Suprapubic skin (tissue), 4 donors: ENCODE data around the gene RFX7. TPM values are rescaled to one million over a fixed set of nuclear protein-coding genes. Genes with fewer than 3 reads are reported as not detected.
A peak's percentile ranks its signal among the peaks of the same experiment; 100 is the strongest.

Source experiments
- DNase-seq, 2 donors: peaks; one replicate each; pipeline ENCODE4 v3.0.0-alpha.2; 2019; ENCODE audit warnings: low spot score in 2 of 2
- H3K27ac ChIP-seq: fragments of 200-600 bp; sonication (generic); one replicate; pipeline ENCODE4 v1.5.1; 2019
- H3K27me3 ChIP-seq: fragments of 200-600 bp; sonication (generic); one replicate; pipeline ENCODE4 v1.5.1; 2019
- H3K36me3 ChIP-seq: fragments of 200-600 bp; sonication (generic); one replicate; pipeline ENCODE4 v1.5.1; 2019
- H3K4me1 ChIP-seq: fragments of 200-600 bp; sonication (generic); one replicate; pipeline ENCODE4 v1.5.1; 2019
- H3K4me3 ChIP-seq: fragments of 200-600 bp; sonication (generic); one replicate; pipeline ENCODE4 v1.5.1; 2019; ENCODE audit warnings: mild to moderate bottlenecking
- H3K9me3 ChIP-seq: fragments of 200-600 bp; sonication (generic); one replicate; pipeline ENCODE4 v1.5.1; 2019
- CTCF ChIP-seq, 2 donors: fragments of 200-600 bp in 1 of 2; fragments of 450-650 bp in 1 of 2; sonication (generic) in 1 of 2; IDR thresholded peaks; one replicate each; pipeline ENCODE4 v1.5.1; 2016 to 2019; ENCODE audit warnings: antibody characterized with exemption in 2 of 2, mild to moderate bottlenecking in 1 of 2, moderate library complexity in 1 of 2
- EP300 ChIP-seq: sonication (generic); formaldehyde crosslinking; IDR thresholded peaks from one replicate; pipeline ENCODE4 v1.6.1; 2017; ENCODE audit warnings: antibody characterized with exemption
- POLR2A ChIP-seq, 2 donors: fragments of 450-650 bp; IDR thresholded peaks; one replicate each; pipeline ENCODE4 v1.6.1; 2017; ENCODE audit warnings: antibody characterized with exemption in 2 of 2, mild to moderate bottlenecking in 2 of 2, moderate library complexity in 2 of 2
- POLR2AphosphoS5 ChIP-seq, 3 donors: sonication (generic); formaldehyde crosslinking; IDR thresholded peaks; one replicate each; pipeline ENCODE4 v1.6.1; 2017; ENCODE audit warnings: antibody characterized with exemption in 3 of 3
- WGBS: methylation state at CpG from one replicate; pipeline ENCODE4 v1.1.5; 2018; 5-methylcytosine and 5-hydroxymethylcytosine counted together
- total RNA-seq, 4 donors: library from RNA; depleted of rRNA; stranded (reverse); fragments of >200 nt; gene quantifications; one replicate each; pipeline ENCODE4 v1.1.0, GENCODE V29; 2016

RFX7 gene
- total RNA-seq, 4 donors from 2014 or later: 17.8 to 40.4 (median 22.2) TPM

- Histone ChIP-seq H3K4me3 (no peak overlapping the region), H3K4me1 (no peaks in the 10 kb centered on the region), H3K27ac (no peak overlapping the region), H3K36me3 (peaks cover 4% of the 10 kb centered on the region), H3K9me3 (no peaks in the 10 kb centered on the region), H3K27me3 (no peaks in the 10 kb centered on the region)
- TF ChIP-seq CTCF (IDR thresholded peaks at IDR 0.05): no peak
- TF ChIP-seq POLR2AphosphoS5 (IDR thresholded peaks at IDR 0.05): no peak
- TF ChIP-seq EP300: no peak
- TF ChIP-seq POLR2A (IDR thresholded peaks at IDR 0.05): no peak
- no peak for DNase-seq
- WGBS: 96% methylated on average over 4 of the region's 4 CpGs
Observed at GRCh38 chr15:56176996-56177395, 66.7 kb downstream of the RFX7 start.

- H3K9me3 ChIP-seq: no peaks in the 10 kb centered on the region
- H3K27me3 ChIP-seq: no peaks in the 10 kb centered on the region
- WGBS: 82% methylated on average over 1 of the region's 1 CpG
- H3K27ac ChIP-seq: no peak overlapping the region
- no peaks in the 10 kb centered on the region for H3K4me1 ChIP-seq
- TF ChIP-seq POLR2A (IDR thresholded peaks at IDR 0.05) (no peak), EP300 (no peak), CTCF (IDR thresholded peaks at IDR 0.05) (no peak), POLR2AphosphoS5 (IDR thresholded peaks at IDR 0.05) (no peak)
- DNase-seq: no peak
- H3K36me3 ChIP-seq: peaks cover 10% of the 10 kb centered on the region
- no peak overlapping the region for H3K4me3 ChIP-seq
Observed at GRCh38 chr15:56175788-56176187, 67.9 kb downstream of the RFX7 start.

- Histone ChIP-seq H3K36me3 (peaks cover 11% of the 10 kb centered on the region), H3K27ac (no peak overlapping the region), H3K4me1 (no peaks in the 10 kb centered on the region), H3K9me3 (no peaks in the 10 kb centered on the region), H3K4me3 (peak overlapping the region; percentile 5), H3K27me3 (no peaks in the 10 kb centered on the region)
- 84% methylated on average over 6 of the region's 6 CpGs for WGBS
- DNase-seq: no peak
- no peak for TF ChIP-seq CTCF (IDR thresholded peaks at IDR 0.05)
- TF ChIP-seq EP300: no peak
- TF ChIP-seq POLR2AphosphoS5 (IDR thresholded peaks at IDR 0.05): no peak
- no peak for TF ChIP-seq POLR2A (IDR thresholded peaks at IDR 0.05)
Observed at GRCh38 chr15:56174649-56175048, 69.0 kb downstream of the RFX7 start.

GRCh38 chr15:56168394-56168793 is 75.3 kb downstream of the RFX7 start:
- WGBS: 91% methylated on average over 2 of the region's 2 CpGs
- Histone ChIP-seq H3K27ac (no peak overlapping the region), H3K36me3 (peaks cover 7% of the 10 kb centered on the region), H3K4me3 (no peak overlapping the region), H3K9me3 (no peaks in the 10 kb centered on the region), H3K4me1 (no peaks in the 10 kb centered on the region), H3K27me3 (no peaks in the 10 kb centered on the region)
- DNase-seq: no peak
- TF ChIP-seq POLR2AphosphoS5 (IDR thresholded peaks at IDR 0.05): no peak
- TF ChIP-seq POLR2A (IDR thresholded peaks at IDR 0.05): no peak
- TF ChIP-seq EP300: no peak
- no peak for TF ChIP-seq CTCF (IDR thresholded peaks at IDR 0.05)

GRCh38 chr15:56165234-56165633 is 78.4 kb downstream of the RFX7 start:
- H3K9me3 ChIP-seq: no peaks in the 10 kb centered on the region
- H3K36me3 ChIP-seq: no peaks in the 10 kb centered on the region
- TF ChIP-seq POLR2A (IDR thresholded peaks at IDR 0.05) (no peak), EP300 (no peak), CTCF (IDR thresholded peaks at IDR 0.05) (no peak), POLR2AphosphoS5 (IDR thresholded peaks at IDR 0.05) (no peak)
- H3K4me3 ChIP-seq: no peak overlapping the region
- no peaks in the 10 kb centered on the region for H3K27me3 ChIP-seq
- H3K27ac ChIP-seq: no peak overlapping the region
- peaks cover 3% of the 10 kb centered on the region for H3K4me1 ChIP-seq
- 97% methylated on average over 2 of the region's 2 CpGs for WGBS
- no peak for DNase-seq
